HepG2 (cell line): ENCODE data around the gene TFF1.

ENCODE experiments used
- CTCF ChIP-seq: sonication (generic); formaldehyde crosslinking; IDR thresholded peaks from 2 replicates; pipeline ENCODE4 v1.5.0; 2020; ENCODE audit warnings: mild to moderate bottlenecking, missing genetic modification reagents, moderate library complexity
- FOSL1 ChIP-seq: sonication (generic); formaldehyde crosslinking; IDR thresholded peaks from 2 replicates; pipeline ENCODE4 v1.9.0; 2021; ENCODE audit warnings: missing genetic modification reagents, borderline replicate concordance
- HIC2 ChIP-seq: sonication (generic); formaldehyde crosslinking; IDR thresholded peaks from 2 replicates; pipeline ENCODE4 v1.9.0; 2022; ENCODE audit warnings: low read depth, missing genetic modification reagents
- MEIS2 ChIP-seq: sonication (generic); formaldehyde crosslinking; IDR thresholded peaks from 2 replicates; pipeline ENCODE4 v1.9.0; 2021; ENCODE audit warnings: mild to moderate bottlenecking, missing genetic modification reagents
- NRL ChIP-seq: sonication (generic); formaldehyde crosslinking; IDR thresholded peaks from 2 replicates; pipeline ENCODE4 v1.5.0; 2020; ENCODE audit warnings: missing genetic modification reagents, mild to moderate bottlenecking, moderate library complexity, borderline replicate concordance
- POLR2AphosphoS5 ChIP-seq: IDR thresholded peaks from 2 replicates; pipeline ENCODE4 v1.6.1; 2012; ENCODE audit warnings: low read depth, low read length
- REST ChIP-seq, 2 experiments: IDR thresholded peaks; 2 replicates each; pipeline ENCODE4 v1.6.1; 2011 to 2012; ENCODE audit warnings: low read length in 2 of 2, borderline replicate concordance in 1 of 2, low read depth in 1 of 2, mild to moderate bottlenecking in 1 of 2, moderate library complexity in 1 of 2
- RFX5 ChIP-seq: IDR thresholded peaks from 2 replicates; pipeline ENCODE4 v1.6.1; 2011; ENCODE audit warnings: low read depth, low read length, improper control_type of control experiment
- SMC3 ChIP-seq: IDR thresholded peaks from 2 replicates; pipeline ENCODE4 v1.6.1; 2011; ENCODE audit warnings: low read length, improper control_type of control experiment
- ZBTB7B ChIP-seq: sonication (generic); formaldehyde crosslinking; IDR thresholded peaks from 2 replicates; pipeline ENCODE4 v1.4.0; 2020; ENCODE audit warnings: missing genetic modification reagents
- ZNF18 ChIP-seq: sonication (generic); formaldehyde crosslinking; IDR thresholded peaks from 2 replicates; pipeline ENCODE4 v1.8.0; 2022; ENCODE audit warnings: mild to moderate bottlenecking, missing genetic modification reagents; ENCODE audit not compliant: insufficient replicate concordance
- ZSCAN9 ChIP-seq: IDR thresholded peaks from 2 replicates; pipeline ENCODE4 v1.6.1; 2016; ENCODE audit warnings: borderline replicate concordance

DNA sequence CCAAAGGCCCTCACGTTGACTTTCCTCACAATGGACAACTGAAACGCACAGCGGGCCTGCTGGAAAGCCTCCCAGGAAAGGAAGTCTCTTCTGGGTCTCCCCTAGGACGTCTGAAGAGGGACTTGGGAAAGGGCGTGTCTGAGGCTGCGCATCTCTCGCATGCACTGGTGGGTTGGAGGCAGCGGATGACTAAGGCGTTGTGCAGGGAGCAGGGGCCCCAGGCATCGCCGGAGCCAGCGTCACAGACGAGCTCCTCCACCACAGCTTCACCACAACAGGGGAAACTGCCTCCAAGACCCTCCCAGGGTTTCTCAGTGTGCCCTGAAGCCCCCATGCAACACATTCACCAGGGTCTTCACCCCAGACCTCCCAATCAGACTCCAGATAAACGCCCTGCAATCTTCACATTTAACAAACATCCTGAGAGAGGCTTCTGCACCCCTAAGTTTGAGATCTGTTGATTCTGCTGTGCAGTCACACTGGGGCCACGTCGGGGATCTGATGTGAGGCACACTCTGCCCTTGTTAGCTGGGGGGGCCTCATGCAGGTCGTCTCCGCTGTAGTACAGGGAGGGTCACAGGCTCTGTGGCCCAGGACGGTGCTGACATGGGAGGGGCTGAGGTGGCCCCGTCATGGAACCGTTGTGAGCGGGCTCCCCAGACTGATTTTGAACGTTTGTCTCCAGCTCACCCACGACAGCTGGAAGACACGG is 7.0 kb upstream of the TFF1 start:
- no peak for TF ChIP-seq MEIS2 (CRISPR knock-in tag)
- TF ChIP-seq NRL (CRISPR knock-in tag): no peak
- TF ChIP-seq REST (IDR thresholded peaks at IDR 0.05; ENCODE audit: borderline replicate concordance in 1 of 2, low read depth in 1 of 2, low read length in 2 of 2): no peak
- no peak for TF ChIP-seq ZSCAN9 (CRISPR knock-in tag)
- TF ChIP-seq HIC2: no peak
- TF ChIP-seq FOSL1 (CRISPR knock-in tag): no peak
- TF ChIP-seq ZNF18 (CRISPR knock-in tag): no peak
- TF ChIP-seq CTCF (CRISPR knock-in tag): no peak
- no peak for TF ChIP-seq SMC3
- no peak for TF ChIP-seq ZBTB7B (CRISPR knock-in tag)
- TF ChIP-seq POLR2AphosphoS5: no peak
- no peak for TF ChIP-seq RFX5
